ENCODE data around the gene COL23A1.

The COL23A1 gene

GRCh38 chr5:178283520-178283919 is 306.7 kb downstream of the COL23A1 start:
- no peak for DNase-seq (ENCODE audit: low spot score)

- DNase-seq (ENCODE audit: low spot score): no peak
Measured at GRCh38 chr5:178282391-178282790, 307.8 kb downstream of the COL23A1 start.

GRCh38 chr5:178281331-178281730 is 308.9 kb downstream of the COL23A1 start:
- DNase-seq (ENCODE audit: low spot score): no peak

GRCh38 chr5:178280631-178281030 is 309.6 kb downstream of the COL23A1 start:
- DNase-seq (ENCODE audit: low spot score): no peak

GRCh38 chr5:178279723-178280438 is 310.3 kb downstream of the COL23A1 start:
- DNase-seq (ENCODE audit: low spot score): peak; percentile 94

- DNase-seq (ENCODE audit: low spot score): no peak
Measured at GRCh38 chr5:178279026-178279722, 311.0 kb downstream of the COL23A1 start.

- no peak for DNase-seq (ENCODE audit: low spot score)
Measured at GRCh38 chr5:178278358-178279023, 311.7 kb downstream of the COL23A1 start.

GRCh38 chr5:178277866-178278265 is 312.3 kb downstream of the COL23A1 start:
- DNase-seq (ENCODE audit: low spot score): no peak

- no peak for DNase-seq (ENCODE audit: low spot score)
Measured at GRCh38 chr5:178277346-178277745, 312.8 kb downstream of the COL23A1 start.

- no peak for DNase-seq (ENCODE audit: low spot score)
Measured at GRCh38 chr5:178274781-178275537, 315.2 kb downstream of the COL23A1 start.

- no peak for DNase-seq (ENCODE audit: low spot score)
Measured at GRCh38 chr5:178273665-178274541, 316.3 kb downstream of the COL23A1 start.

- no peak for DNase-seq (ENCODE audit: low spot score)
Measured at GRCh38 chr5:178273041-178273440, 317.2 kb downstream of the COL23A1 start.

GRCh38 chr5:178272591-178272990 is 317.6 kb downstream of the COL23A1 start:
- DNase-seq (ENCODE audit: low spot score): no peak

- DNase-seq (ENCODE audit: low spot score): no peak
Measured at GRCh38 chr5:178271726-178272479, 318.3 kb downstream of the COL23A1 start.

GRCh38 chr5:178271231-178271630 is 319.0 kb downstream of the COL23A1 start:
- no peak for DNase-seq (ENCODE audit: low spot score)

GRCh38 chr5:178269499-178269898 is 320.7 kb downstream of the COL23A1 start:
- no peak for DNase-seq (ENCODE audit: low spot score)

- DNase-seq (ENCODE audit: low spot score): no peak
Measured at GRCh38 chr5:178267876-178268275, 322.3 kb downstream of the COL23A1 start.

GRCh38 chr5:178267245-178267644 is 322.9 kb downstream of the COL23A1 start:
- no peak for DNase-seq (ENCODE audit: low spot score)

GRCh38 chr5:178266581-178266980 is 323.6 kb downstream of the COL23A1 start:
- DNase-seq (ENCODE audit: low spot score): no peak

GRCh38 chr5:178265746-178266145 is 324.4 kb downstream of the COL23A1 start:
- no peak for DNase-seq (ENCODE audit: low spot score)

GRCh38 chr5:178264044-178264443 is 326.1 kb downstream of the COL23A1 start:
- DNase-seq (ENCODE audit: low spot score): no peak
